Measurements from ENCODE around the gene ARHGAP12.
A peak's percentile ranks its signal among the peaks of the same experiment; 100 is the strongest.

ARHGAP12 gene

GRCh38 chr10:31759799-31760626 lies 168.6 kb downstream of the ARHGAP12 start:
- DNase-seq = peak; percentile 93 to 96

DNA sequence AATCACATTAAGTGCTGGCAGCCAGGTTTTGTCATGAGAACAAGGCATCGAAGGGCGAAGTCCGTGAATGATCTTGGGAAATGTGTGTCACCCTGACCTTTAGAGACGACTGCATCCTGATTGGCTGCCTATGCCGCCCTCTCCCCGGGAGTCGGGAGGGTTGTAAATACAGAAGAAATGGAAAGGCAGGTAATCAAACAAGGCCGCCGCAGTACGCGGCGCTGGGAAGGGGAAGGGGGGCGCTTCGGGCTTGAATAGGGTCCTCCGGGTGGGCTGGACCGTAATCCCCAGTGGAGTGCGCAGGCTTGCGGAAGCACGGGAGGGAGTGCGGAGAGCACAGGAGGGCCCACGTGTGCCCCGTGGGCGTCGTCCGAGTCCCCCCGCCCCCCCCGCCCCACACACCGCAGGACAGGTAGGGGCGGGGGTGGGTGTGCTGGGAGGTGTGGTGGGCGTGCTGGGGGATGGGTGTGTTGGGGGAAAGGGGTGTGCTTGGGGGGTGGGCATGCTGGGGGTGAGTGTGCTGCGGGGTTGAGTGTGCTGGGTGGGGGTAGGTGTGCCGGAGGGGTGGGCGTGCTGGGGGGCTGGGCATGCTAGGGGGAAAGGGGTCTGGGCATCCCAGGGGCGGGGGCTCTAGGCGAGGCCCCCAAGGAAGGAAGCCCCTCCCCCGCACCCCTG lies 169.4 kb downstream of the ARHGAP12 start:
- peak; percentile 80 to 82 for DNase-seq

- no peak for DNase-seq
Observed at GRCh38 chr10:31758495-31758894, 170.1 kb downstream of the ARHGAP12 start.

DNA sequence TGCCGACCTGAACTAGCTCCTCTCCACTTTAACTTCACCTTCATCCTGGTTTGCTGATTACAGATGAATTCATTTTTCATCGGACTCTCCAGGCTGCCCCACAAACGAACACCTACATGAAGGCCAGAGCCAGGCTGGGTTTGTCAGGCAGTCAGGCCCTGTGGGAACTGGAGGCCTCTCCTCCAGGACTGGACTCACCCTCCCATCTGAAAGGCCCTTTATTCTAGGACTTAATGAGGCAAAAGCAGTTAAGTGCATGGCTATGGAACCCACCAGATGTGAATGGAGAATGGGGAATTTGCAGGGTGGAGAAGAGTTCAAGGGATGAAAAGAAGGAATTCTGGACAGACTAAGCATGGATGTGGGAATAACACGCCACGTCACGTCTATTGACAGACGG lies 170.8 kb downstream of the ARHGAP12 start:
- no peak for DNase-seq

GRCh38 chr10:31757386-31757791 lies 171.2 kb downstream of the ARHGAP12 start:
- DNase-seq = no peak

DNA sequence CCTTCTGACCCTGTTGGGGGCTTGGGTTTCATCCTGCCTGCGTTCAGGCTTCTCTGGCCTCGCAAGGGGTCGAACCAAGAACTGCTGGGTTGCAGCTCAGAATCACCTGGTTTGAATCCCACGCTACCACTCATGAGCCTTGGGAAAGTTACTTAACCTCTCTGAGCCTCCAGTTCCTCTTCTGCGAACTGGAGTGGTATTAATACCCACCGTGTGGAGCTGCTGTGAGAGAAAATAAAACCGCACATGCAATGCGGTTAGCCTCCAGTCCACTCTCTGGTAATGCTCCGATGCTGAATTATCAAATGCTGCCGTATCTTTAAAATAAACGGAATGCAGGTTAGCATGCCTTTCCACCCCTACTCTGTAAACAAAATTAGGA lies 171.9 kb downstream of the ARHGAP12 start:
- no peak for DNase-seq

DNA sequence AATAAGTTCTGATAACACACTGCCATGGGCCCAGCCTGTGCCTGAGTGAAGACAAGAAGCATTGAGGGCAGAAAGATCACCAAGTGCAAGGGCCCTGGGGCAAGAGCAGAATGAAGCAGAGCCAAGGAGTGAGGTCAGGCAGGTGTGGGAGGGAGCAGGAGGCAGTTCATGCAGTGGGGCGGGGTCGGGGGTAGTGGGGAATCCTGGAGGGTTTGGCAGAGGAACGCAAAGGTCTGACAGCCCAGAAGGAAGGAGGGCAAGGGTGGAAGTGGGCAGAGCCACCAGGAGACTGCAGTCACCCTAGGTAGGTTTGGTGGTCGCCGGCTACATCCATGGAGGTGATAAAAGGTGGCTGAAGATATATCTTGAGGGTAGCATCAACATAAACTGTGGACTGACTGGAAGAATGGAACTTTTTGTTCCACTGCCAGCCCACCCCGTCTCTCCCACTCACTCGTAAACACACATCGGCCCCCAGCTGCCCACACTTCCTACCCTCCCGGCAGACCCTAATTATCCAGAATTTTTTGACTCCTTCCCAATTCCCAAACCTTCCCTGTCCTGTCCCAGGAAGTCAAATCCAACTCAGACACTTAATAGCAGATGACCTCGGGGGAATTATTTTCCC lies 172.4 kb downstream of the ARHGAP12 start:
- no peak for DNase-seq
